ENCODE measurements around the gene SLC5A6.

GRCh38 chr2:27225526-27225925 is 13.5 kb upstream of the SLC5A6 start:
- TF ChIP-seq SIN3A (IDR thresholded peaks at IDR 0.05; ENCODE audit: borderline replicate concordance, insufficient read depth, low read length) (no peak), POLR2AphosphoS5 (IDR thresholded peaks at IDR 0.05; ENCODE audit: low read depth, low read length) (no peak), TAF1 (IDR thresholded peaks at IDR 0.05; ENCODE audit: borderline replicate concordance, insufficient read depth, low read length) (no peak), REST (IDR thresholded peaks at IDR 0.05; ENCODE audit: insufficient read depth in 1 of 2, low read depth in 2 of 2, low read length in 2 of 2) (no peak)
